GM18526 (cell line): ENCODE data around the gene PTPN7.

Source experiments
- POLR2A ChIP-seq: IDR thresholded peaks from 3 replicates; pipeline ENCODE4 v1.6.1; 2011; ENCODE audit not compliant: insufficient read length; ENCODE audit errors: extremely low read depth

Gene PTPN7

DNA sequence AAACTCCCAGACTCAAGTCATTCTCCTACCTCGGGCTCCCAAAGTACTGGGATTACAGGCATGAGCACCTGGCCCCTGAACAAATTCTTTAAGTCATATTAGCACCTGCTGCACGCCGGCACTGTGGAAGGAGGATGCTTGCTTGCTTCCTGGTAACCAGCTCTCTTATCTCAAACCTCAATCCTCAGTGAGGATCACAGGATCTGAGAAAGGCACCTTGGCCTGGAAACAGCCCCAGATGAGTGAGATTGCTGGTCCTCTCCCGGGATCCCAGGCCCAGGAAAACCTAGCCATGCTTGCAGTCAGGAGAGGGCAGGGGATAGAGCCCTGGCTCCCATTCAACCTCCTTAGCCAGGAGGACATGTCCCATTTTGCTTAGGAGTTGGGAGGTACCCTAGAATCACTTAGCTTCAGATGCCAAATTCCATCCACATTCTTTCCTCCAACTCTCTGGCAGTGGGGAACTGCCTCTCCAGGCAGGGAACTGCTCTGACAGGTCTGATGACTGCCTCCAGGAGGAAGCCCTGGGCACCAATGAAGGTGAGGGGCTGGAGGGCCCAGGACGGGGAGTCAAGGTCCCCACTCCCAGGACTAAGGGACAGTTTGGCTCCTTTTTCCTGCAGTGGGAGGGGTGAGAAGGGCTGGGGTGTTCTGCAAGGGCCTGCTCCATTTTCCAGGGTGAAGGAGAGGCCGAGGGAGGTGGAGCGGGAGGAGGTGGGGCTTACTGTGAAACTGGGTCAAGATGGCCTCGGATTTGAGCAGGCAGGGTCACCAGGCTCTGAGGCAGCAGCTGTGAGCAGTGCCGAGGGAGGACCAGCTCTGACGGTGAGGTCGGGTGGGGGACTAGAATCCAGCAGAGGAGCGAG lies 28.2 kb downstream of the PTPN7 start:
- no peak for TF ChIP-seq POLR2A

DNA sequence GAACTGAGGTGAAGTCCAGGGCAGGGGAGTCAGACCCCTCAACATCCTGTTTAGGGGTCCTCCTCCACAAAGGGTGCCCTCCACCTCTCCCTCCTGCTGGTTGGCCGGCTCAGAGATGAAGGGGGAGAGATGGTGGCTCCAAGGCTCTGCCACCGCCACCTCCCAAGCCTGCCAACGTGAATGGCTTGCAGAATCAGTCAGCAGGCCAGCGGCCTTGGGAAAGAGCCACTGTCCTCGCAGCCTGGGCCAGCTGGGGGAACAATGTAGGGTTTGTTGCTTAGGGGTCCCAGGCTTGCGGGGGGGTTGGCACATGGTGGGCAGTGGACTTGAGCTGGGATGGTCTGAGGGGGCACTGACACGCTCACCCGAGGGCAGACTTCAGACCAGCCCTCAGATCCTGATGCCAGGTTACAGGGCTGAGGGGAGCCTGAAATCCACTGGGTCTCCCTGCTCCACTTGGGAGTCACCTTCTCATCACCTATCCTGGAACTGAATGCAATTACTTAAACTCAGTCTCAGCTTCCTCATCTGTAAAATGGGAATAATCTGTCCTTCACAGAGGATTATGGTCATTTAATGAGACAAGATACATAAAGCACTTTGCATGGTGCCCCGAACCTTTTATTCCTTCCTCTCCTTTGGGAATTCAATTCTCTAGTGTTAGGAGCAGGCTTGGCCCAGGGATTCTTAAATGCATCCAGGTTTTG lies 29.4 kb downstream of the PTPN7 start:
- TF ChIP-seq POLR2A, result no peak

DNA sequence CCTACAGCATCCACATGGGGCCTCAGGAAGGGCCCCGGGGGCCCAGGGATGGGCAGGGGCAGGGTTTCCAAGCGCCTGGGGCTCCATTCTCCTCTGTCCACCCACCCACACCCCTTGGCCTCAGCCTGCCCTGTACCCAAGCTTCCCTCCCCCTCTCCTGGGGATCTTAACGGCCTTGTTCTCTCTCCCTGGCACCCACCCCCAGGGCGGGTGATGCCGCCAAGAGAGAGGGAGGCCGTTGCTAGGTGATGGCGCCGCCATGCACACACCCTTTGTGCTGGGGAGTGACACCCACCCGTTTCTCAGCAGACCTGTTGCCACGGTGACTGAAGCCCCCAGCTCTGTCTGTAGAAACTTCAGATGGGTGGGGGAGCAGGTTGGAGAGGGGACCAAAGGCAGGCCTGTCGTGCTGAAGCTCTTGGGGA lies 30.1 kb downstream of the PTPN7 start:
- TF ChIP-seq POLR2A, result no peak

DNA sequence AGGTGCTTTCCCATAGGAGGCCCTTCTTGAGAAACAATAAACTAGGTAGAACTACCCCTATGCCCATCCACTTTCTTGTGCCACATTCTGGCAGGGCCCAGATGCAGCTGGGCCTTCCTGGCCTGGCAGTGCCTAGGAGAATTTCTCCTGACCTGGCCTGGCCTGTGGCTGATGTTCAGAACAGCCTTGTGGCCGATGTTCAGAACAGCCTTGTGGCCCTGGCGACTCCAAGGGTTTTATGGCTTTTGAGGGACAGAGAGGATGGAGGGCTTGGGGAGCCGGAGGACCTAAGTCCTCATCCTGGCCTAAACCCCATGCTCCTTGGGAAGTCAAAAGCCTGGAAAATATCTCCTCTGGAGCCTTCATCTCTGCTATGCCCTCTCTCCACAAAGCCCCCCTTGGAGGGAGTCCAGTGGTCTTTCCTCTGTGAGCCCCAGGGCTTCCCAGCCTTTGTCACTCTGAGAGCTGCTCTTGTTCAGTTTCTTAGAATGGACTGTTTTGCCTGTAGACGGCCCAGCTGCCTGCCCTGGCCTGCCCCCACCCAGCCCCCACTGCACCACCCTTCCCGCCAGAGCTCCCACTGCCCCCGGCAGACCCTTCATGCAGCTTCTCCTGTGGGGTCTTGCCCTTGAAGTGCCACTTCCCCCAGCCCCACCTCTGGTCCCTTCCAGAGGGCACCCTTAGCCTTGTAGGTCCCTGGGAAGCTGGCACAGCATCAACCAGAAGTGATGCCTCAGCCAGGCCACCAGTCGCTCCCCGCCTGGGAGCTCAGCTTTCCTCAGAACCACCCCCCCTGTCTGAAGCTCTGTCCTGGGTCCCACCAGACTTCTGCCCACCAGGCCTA lies 30.7 kb downstream of the PTPN7 start:
- no peak for TF ChIP-seq POLR2A

DNA sequence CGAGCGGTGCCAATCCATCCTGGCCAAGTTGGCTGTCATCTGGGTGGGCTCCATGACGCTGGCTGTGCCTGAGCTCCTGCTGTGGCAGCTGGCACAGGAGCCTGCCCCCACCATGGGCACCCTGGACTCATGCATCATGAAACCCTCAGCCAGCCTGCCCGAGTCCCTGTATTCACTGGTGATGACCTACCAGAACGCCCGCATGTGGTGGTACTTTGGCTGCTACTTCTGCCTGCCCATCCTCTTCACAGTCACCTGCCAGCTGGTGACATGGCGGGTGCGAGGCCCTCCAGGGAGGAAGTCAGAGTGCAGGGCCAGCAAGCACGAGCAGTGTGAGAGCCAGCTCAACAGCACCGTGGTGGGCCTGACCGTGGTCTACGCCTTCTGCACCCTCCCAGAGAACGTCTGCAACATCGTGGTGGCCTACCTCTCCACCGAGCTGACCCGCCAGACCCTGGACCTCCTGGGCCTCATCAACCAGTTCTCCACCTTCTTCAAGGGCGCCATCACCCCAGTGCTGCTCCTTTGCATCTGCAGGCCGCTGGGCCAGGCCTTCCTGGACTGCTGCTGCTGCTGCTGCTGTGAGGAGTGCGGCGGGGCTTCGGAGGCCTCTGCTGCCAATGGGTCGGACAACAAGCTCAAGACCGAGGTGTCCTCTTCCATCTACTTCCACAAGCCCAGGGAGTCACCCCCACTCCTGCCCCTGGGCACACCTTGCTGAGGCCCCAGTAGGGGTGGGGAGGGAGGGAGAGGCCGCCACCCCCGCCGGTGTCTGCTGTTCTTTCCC lies 32.4 kb downstream of the PTPN7 start:
- no peak for TF ChIP-seq POLR2A

DNA sequence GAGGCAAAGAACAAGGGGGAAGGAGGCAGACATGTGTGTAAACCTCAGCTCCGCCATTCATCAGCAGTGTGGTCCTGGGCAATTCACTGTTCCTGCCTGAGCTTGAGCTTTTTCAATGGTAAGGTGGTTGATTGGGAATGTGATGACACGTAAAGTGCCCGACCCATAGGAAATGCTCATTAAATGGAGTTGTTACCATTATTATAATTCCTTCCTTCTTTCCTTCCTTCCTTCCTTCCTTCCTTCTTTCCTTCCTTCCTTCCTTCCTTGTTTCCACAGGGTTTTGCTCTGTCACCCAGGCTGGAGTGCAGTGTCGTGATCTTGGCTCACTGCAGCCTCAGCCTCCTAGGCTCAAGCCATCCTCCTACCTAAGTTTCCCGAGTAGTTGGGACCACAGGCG lies 33.3 kb downstream of the PTPN7 start:
- no peak for TF ChIP-seq POLR2A

DNA sequence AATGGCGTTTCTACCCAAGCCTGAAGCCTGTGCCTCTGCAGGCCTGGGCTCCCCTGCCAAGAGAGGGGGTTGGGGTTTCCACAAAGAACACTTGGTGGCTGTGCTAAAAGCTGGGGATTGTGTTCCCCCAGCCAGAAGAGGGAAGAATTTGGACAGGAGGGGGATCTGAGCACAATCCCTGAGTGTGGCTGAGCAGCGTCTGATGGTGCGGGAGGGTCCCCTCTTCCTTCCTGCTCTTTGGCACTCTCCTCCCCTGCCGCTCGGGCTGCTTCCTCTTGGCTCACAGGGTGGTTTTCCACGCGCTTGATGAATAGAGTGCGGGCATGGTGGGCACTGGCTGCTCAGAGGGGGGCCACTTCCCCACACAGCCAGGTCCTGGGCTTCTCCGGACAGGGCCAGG lies 34.0 kb downstream of the PTPN7 start:
- no peak for TF ChIP-seq POLR2A

DNA sequence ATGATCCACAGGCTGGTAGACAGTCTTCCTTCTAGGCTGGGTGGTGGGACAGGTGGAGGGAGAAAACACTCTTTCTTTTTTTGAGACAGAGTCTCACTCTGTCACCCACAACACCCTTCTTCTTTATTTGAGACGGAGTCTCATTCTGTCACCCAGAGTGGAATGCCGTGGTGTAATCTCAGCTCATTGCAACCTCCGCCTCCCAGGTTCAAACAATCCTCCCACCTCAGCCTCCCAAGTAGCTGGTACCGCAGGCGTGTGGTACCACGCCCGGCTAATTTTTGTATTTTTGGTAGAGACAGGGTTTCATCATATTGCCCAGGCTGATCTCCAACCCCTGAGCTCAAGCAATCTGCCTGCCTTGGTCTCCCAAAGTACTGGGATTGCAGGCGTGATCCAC lies 34.8 kb downstream of the PTPN7 start:
- TF ChIP-seq POLR2A, result no peak

DNA sequence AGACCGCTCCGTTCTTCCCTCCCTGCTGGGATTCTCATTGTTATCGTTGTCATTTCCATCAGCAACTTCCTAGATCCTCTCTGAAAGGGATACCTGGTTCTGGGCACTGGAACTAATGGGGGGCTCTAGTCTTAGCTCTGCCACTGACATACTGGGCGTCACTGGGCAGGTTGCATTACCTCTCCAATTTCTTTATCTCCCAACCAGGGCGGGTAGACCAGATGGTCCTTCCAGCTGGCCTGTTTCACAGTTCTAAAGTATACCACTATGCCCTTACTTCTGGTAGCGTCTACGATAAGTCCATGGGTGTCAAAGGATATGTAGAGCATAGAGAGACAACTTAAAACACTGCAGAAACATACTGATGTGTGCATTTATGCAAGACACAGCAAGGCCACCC lies 36.3 kb downstream of the PTPN7 start:
- TF ChIP-seq POLR2A, result no peak

DNA sequence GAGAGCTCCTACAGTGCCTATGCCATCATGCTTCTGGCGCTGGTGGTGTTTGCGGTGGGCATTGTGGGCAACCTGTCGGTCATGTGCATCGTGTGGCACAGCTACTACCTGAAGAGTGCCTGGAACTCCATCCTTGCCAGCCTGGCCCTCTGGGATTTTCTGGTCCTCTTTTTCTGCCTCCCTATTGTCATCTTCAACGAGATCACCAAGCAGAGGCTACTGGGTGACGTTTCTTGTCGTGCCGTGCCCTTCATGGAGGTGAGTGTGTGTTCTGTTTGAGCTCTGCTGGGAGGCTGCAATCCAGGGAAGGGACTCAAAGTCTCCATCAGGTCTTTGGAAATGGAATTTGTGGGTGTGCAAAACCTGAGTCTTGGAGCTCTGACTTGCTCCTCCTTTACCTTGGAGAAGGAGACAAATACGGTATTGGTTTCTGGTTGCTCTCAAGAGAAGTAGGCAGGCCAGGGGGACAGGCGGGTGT lies 37.0 kb downstream of the PTPN7 start:
- TF ChIP-seq POLR2A, result no peak

DNA sequence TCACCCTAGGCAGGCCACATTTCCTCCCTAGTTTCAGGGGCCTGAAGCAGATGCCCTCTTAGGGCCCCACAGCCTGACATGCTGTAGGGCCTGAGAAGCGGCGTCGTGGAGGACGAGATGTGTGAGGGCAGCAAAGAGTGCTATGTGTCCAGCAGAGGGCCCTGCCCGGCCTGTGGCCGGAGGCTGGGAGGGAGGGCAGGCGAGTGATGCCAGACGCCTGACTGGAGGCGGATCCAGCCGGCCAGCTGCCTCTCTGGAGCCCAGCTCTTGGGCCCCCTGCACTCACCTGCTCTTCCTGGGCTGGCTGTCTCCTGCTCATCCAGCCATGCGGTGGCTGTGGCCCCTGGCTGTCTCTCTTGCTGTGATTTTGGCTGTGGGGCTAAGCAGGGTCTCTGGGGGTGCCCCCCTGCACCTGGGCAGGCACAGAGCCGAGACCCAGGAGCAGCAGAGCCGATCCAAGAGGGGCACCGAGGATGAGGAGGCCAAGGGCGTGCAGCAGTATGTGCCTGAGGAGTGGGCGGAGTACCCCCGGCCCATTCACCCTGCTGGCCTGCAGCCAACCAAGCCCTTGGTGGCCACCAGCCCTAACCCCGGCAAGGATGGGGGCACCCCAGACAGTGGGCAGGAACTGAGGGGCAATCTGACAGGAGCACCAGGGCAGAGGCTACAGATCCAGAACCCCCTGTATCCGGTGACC lies 37.6 kb downstream of the PTPN7 start, which contains the start of gene GPR37L1:
Gene GPR37L1, plus strand, starts transcription at position 279 of the 697 bp plus-strand sequence. Its CDS starts 47 bp downstream, at position 326.
- TF ChIP-seq POLR2A, result no peak

DNA sequence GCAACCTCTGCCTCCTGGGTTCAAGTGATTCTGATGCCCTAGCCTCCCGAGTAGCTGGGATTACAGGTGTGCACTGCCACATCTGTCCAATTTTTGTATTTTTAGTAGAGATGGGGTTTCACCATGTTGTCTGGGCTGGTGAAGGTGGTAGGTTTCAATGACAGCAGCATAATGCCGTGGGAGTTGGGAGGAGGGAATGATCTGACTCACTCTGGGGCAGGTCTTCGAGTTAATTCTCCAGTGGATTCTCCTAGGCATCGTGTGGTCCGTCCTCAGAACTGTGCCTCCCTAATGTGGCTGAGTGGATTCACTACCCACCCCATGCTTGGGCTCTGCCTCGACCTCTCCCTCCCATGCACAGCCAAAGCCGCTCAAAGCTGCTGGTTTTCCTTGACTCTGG lies 39.4 kb downstream of the PTPN7 start:
- TF ChIP-seq POLR2A, result no peak

DNA sequence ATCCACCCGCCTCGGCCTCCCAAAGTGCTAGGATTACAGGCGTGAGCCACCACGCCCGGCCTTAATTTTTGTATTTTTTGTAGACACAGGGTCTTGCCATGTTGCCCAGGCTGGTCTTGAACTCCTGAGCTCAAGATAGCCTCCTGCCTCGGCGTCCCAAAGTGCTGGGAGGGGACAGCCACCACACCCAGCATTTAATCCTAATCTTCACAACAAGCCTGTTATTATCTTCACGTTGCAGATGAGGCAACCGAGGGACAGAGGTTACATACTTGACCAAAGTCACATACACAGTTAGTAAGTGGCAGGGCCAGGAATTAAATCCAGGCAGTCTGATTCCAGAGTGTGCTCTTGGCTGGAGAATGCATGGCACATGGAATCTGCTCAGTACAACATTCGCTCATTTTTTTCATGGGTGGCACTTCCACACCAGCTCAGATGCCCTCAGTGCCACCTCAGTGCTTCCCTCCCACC lies 42.5 kb downstream of the PTPN7 start:
- no peak for TF ChIP-seq POLR2A

DNA sequence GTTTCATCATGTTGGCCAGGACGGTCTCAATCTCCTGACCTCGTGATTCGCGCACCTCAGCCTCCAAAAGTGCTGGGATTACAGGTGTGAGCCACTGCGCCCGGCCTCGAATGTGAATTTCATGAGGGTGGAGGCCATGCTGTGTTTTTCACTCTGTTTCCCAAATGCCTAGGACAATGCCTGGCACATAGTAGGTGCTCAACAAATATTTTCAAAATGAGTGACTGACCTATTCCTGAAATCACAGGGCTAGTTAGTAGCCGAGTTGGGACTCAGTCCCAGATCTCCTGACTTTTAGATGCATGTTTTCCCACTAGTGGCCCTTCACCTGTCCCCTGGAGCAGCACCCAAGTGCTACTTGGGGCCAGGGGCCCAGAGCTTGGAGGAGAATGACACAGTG lies 44.1 kb downstream of the PTPN7 start:
- no peak for TF ChIP-seq POLR2A
